Nephron (organoid): ENCODE data around the gene PIGU.
A peak's percentile ranks its signal among the peaks of the same experiment; 100 is the strongest.

ENCODE experiments used
- H3K27ac Mint-ChIP-seq, 3 experiments: 2 replicates each; pipeline ENCODE4 v1.8.0; 2020; ENCODE audit warnings: mixed read lengths in 3 of 3, mild to moderate bottlenecking in 2 of 3, moderate library complexity in 1 of 3
- H3K27me3 Mint-ChIP-seq: 2 replicates; pipeline ENCODE4 v1.8.0; 2021; ENCODE audit warnings: low read depth, mild to moderate bottlenecking, moderate library complexity, mixed read lengths
- H3K36me3 Mint-ChIP-seq: 2 replicates; pipeline ENCODE4 v1.8.0; 2020; ENCODE audit warnings: low read depth, mixed read lengths
- H3K4me1 Mint-ChIP-seq: 2 replicates; pipeline ENCODE4 v1.8.0; 2020; ENCODE audit warnings: mixed read lengths
- H3K4me3 Mint-ChIP-seq, 3 experiments: 2 replicates each; pipeline ENCODE4 v1.8.0; 2020; ENCODE audit warnings: mild to moderate bottlenecking in 3 of 3, mixed read lengths in 3 of 3, moderate library complexity in 2 of 3
- H3K9me3 Mint-ChIP-seq: 2 replicates; pipeline ENCODE4 v1.8.0; 2020; ENCODE audit warnings: mixed read lengths
- CTCF ChIP-seq, 3 experiments: fragments of 200-600 bp; sonication (generic); IDR thresholded peaks; one replicate each; pipeline ENCODE4 v1.5.0; 2021; ENCODE audit warnings: antibody characterized with exemption in 3 of 3; ENCODE audit not compliant: unreplicated experiment in 3 of 3

PIGU gene

DNA sequence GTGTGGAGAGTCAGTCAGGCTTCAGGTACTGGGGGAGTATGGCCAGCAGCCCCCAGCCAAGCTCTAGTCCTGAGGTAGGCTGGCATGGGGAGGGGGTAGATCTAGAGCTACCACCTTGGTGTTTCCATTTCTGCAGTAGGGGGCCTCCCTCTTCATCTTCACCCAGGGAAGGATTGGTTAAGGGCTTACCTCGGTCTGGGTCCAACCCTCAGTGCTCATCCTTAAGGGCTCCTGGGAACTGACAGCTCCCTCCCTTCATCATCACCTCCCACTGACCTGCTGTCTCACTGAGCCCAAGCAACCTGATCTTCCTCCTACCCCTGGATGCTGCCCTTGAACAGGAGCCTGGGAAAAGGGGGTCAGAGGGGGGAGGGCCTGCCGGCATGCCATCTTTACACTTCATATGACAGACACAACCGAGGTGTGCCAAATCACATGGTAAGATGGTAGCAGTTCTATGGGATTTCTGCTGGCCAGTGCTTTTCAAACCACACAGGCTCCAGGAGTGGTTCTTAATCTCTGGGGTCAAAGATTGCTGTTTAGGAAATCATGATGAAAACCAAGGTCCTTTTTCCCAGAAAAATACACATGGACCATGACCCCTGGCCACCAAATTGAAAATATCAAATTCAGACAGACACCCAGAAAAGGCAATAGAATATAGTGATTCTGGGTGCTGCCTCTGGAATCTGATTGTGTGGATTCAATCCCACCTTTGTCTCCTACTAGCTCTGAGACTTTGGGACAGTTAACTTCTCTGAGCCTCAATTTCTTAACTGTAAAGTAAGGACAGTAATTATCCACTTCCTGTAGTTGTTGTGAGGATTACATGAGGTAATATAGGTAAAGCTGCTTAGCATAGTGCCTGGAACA is 30.3 kb upstream of the PIGU start:
- Mint-ChIP-seq H3K9me3 (no peaks in the 10 kb centered on the region), H3K27me3 (peaks cover 18% of the 10 kb centered on the region), H3K27ac (no peak overlapping the region), H3K36me3 (peaks cover 2% of the 10 kb centered on the region), H3K4me1 (peaks cover 23% of the 10 kb centered on the region), H3K4me3 (peak overlapping the region; percentile 23 to 93 (median 70))
- TF ChIP-seq CTCF (IDR thresholded peaks at IDR 0.05; ENCODE audit: unreplicated experiment in 3 of 3), result no peak

DNA sequence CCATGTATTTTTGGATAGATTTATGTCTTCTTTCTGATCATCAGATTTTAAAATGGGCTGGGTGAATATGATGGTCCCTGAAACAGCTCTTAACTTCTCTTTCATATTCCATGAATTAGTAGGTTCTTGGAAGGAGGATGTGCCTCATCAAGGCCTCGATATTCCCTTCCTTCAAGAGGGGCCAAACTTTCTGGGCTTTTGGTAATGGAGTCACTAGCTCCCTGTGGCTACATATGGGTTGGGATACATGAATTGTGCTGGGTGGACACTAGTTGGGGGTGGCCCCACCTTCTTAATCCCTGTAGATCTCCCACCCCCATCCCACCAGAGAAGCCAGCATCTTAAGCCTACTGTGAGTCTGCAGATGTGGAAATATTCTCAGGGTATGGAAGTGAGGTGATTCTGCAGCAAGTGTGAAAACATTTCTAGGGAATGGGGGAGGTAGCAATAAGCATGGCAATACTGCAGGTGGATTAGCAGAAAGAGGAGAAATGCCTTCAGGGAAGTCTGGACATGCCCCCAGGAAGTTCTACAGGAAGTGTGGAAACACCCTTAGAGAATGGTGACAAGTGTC is 29.5 kb upstream of the PIGU start:
- H3K9me3 Mint-ChIP-seq, result no peaks in the 10 kb centered on the region
- H3K27ac Mint-ChIP-seq, result peak overlapping the region in 1 of 3 experiments; percentile 24
- H3K4me1 Mint-ChIP-seq, result peaks cover 23% of the 10 kb centered on the region
- TF ChIP-seq CTCF (IDR thresholded peaks at IDR 0.05; ENCODE audit: unreplicated experiment in 3 of 3), result no peak
- peak overlapping the region; percentile 23 to 93 (median 70) for H3K4me3 Mint-ChIP-seq
- peaks cover 23% of the 10 kb centered on the region for H3K27me3 Mint-ChIP-seq
- no peaks in the 10 kb centered on the region for H3K36me3 Mint-ChIP-seq

- Mint-ChIP-seq H3K27ac (peak overlapping the region; percentile 48 to 95 (median 93)), H3K4me1 (peaks cover 23% of the 10 kb centered on the region), H3K9me3 (no peaks in the 10 kb centered on the region), H3K36me3 (no peaks in the 10 kb centered on the region), H3K4me3 (peak overlapping the region; percentile 92 to 94 (median 93)), H3K27me3 (peaks cover 26% of the 10 kb centered on the region)
- TF ChIP-seq CTCF (IDR thresholded peaks at IDR 0.05; ENCODE audit: unreplicated experiment in 3 of 3), result no peak
Observed at GRCh38 chr20:34705397-34706301, 28.8 kb upstream of the PIGU start.

GRCh38 chr20:34705008-34705396 is 28.1 kb upstream of the PIGU start:
- Mint-ChIP-seq H3K27me3 (peaks cover 22% of the 10 kb centered on the region), H3K9me3 (no peaks in the 10 kb centered on the region), H3K36me3 (no peaks in the 10 kb centered on the region), H3K4me3 (peak overlapping the region; percentile 92 to 94 (median 93)), H3K27ac (peak overlapping the region; percentile 48 to 95 (median 93)), H3K4me1 (peaks cover 23% of the 10 kb centered on the region)
- no peak for TF ChIP-seq CTCF (IDR thresholded peaks at IDR 0.05; ENCODE audit: unreplicated experiment in 3 of 3)

GRCh38 chr20:34704177-34705007 is 27.5 kb upstream of the PIGU start, which contains the start of gene TP53INP2:
Gene TP53INP2, plus strand, starts transcription at chr20:34704344. Its CDS starts 4,396 bp downstream, at chr20:34708740.
- H3K4me3 Mint-ChIP-seq, result peak within 1 kb of the TSS; percentile 94 to 99 (median 94)
- TF ChIP-seq CTCF (IDR thresholded peaks at IDR 0.05; ENCODE audit: unreplicated experiment in 3 of 3), result no peak
- H3K27ac Mint-ChIP-seq, result peak within 1 kb of the TSS; percentile 56 to 95 (median 95)
- peaks cover 22% of the 10 kb centered on the region for H3K27me3 Mint-ChIP-seq
- H3K36me3 Mint-ChIP-seq, result no peaks in the 10 kb centered on the region
- H3K4me1 Mint-ChIP-seq, result peaks cover 23% of the 10 kb centered on the region
- no peaks in the 10 kb centered on the region for H3K9me3 Mint-ChIP-seq
